T follicular helper cell (primary cell): ENCODE results near the gene RPS6KA4.
"Not testable (repeated sequence)": the region's sequence is repeated elsewhere in the genome, so short reads cannot be mapped to it uniquely, and the experiment has no call there.

ENCODE experiments used
- DNase-seq: peaks from one replicate; pipeline ENCODE4 v3.0.0-alpha.2; 2020; ENCODE audit warnings: low read depth
- total RNA-seq, 2 experiments: gene quantifications; one replicate each; lab custom pipeline; 2026; lab: John Stamatoyannopoulos, UW

The RPS6KA4 gene
- 41.0 to 67.0 reads per million in 2 experiments for total RNA-seq

- DNase-seq: no peak
These were observed at the start of gene RPS6KA4 for GRCh38 chr11:64358907-64359711. TSS of gene RPS6KA4 (plus strand) at chr11:64359162. CDS start at chr11:64359236, 74 bp downstream.

- DNase-seq: no peak
These were observed 46.0 kb upstream of the RPS6KA4 start for GRCh38 chr11:64312947-64313346.

- no peak for DNase-seq
These were observed 45.3 kb upstream of the RPS6KA4 start for GRCh38 chr11:64313491-64314145.

- no peak for DNase-seq
These were observed 44.7 kb upstream of the RPS6KA4 start for GRCh38 chr11:64314146-64314804.

- DNase-seq: no peak
These were observed 44.0 kb upstream of the RPS6KA4 start for GRCh38 chr11:64314805-64315561.

- DNase-seq: not testable (repeated sequence)
These were observed 43.1 kb upstream of the RPS6KA4 start for GRCh38 chr11:64315667-64316526.

GRCh38 chr11:64316672-64317324, 42.2 kb upstream of the RPS6KA4 start:
- DNase-seq: peak; percentile 43

GRCh38 chr11:64317325-64317960, 41.5 kb upstream of the RPS6KA4 start, which contains the start of gene TRMT112:
TSS of gene TRMT112 (minus strand) at chr11:64317559. CDS start at chr11:64317526, 33 bp downstream.
- peak; percentile 96 for DNase-seq

GRCh38 chr11:64317961-64318765, 40.8 kb upstream of the RPS6KA4 start, which contains the start of gene PRDX5:
TSS of gene PRDX5 (plus strand) at chr11:64318121. CDS start at chr11:64318216, 95 bp downstream.
- peak; percentile 91 for DNase-seq

GRCh38 chr11:64318766-64319761, 39.9 kb upstream of the RPS6KA4 start:
- DNase-seq: no peak

- no peak for DNase-seq
These were observed 38.4 kb upstream of the RPS6KA4 start for GRCh38 chr11:64320556-64320955.

GRCh38 chr11:64321026-64321425, 37.9 kb upstream of the RPS6KA4 start:
- no peak for DNase-seq

- DNase-seq: no peak
These were observed 37.4 kb upstream of the RPS6KA4 start for GRCh38 chr11:64321533-64321932.

GRCh38 chr11:64322925-64323260, 36.1 kb upstream of the RPS6KA4 start:
- DNase-seq: no peak

GRCh38 chr11:64323373-64323772, 35.6 kb upstream of the RPS6KA4 start:
- no peak for DNase-seq

GRCh38 chr11:64323984-64324383, 35.0 kb upstream of the RPS6KA4 start:
- DNase-seq: not testable (repeated sequence)

- DNase-seq: no peak
These were observed 34.1 kb upstream of the RPS6KA4 start for GRCh38 chr11:64324692-64325469.
